H1 (cell line): ENCODE data around the gene CLUH. TPM values are rescaled to one million over a fixed set of nuclear protein-coding genes. Genes with fewer than 3 reads are reported as not detected.

Experiments used
- CTCF ChIA-PET: fragments of 300-600 bp; sonication (Branson Sonifier 250); formaldehyde crosslinking; loops from one replicate; lab custom pipeline; 2021; ENCODE audit not compliant: partially characterized antibody; lab: Charles Lee
- POLR2A ChIA-PET: fragments of 300-600 bp; sonication (Branson Sonifier 250); formaldehyde crosslinking; loops from one replicate; lab custom pipeline; 2021; ENCODE audit warnings: inconsistent platforms; ENCODE audit not compliant: partially characterized antibody; lab: Charles Lee
- DNase-seq, 2 experiments: peaks; one replicate each; pipeline versions ENCODE4 v3.0.0 to v3.0.0-alpha.2; 2010 to 2022; ENCODE audit warnings: low spot score in 2 of 2, low read depth in 1 of 2, mixed read lengths in 1 of 2
- FAIRE-seq: peaks from 2 replicates; lab custom pipeline; 2011; peaks lifted over from hg19 to GRCh38; lab: Jason Lieb, UNC
- H2AFZ ChIP-seq: 2 replicates; pipeline ENCODE4 v1.8.1; 2012; ENCODE audit warnings: low read length, inconsistent platforms
- H2AK5ac ChIP-seq: 2 replicates; pipeline ENCODE4 v1.6.1; 2013; ENCODE audit warnings: low read depth, low read length
- H2BK120ac ChIP-seq: replicated peaks from 2 replicates; pipeline ENCODE3; 2013; ENCODE audit warnings: low read depth, low read length, inconsistent platforms
- H2BK12ac ChIP-seq: 2 replicates; pipeline ENCODE4 v1.6.1; 2013; ENCODE audit warnings: low read depth, low read length
- H2BK15ac ChIP-seq: 2 replicates; pipeline ENCODE4 v1.6.1; 2013; ENCODE audit warnings: low read length
- H2BK20ac ChIP-seq: 2 replicates; pipeline ENCODE4 v1.6.1; 2013; ENCODE audit warnings: low read length
- H2BK5ac ChIP-seq: 2 replicates; pipeline ENCODE4 v1.6.1; 2013; ENCODE audit warnings: low read depth, low read length
- H3K14ac ChIP-seq: 2 replicates; pipeline ENCODE4 v1.6.1; 2013; ENCODE audit warnings: inconsistent platforms; ENCODE audit not compliant: insufficient read length
- H3K18ac ChIP-seq: 2 replicates; pipeline ENCODE4 v1.6.1; 2013; ENCODE audit warnings: low read length; ENCODE audit errors: extremely low read depth
- H3K23ac ChIP-seq: 2 replicates; pipeline ENCODE4 v1.6.1; 2013; ENCODE audit warnings: inconsistent platforms; ENCODE audit not compliant: insufficient read length
- H3K23me2 ChIP-seq: 2 replicates; pipeline ENCODE4 v1.6.1; 2013; ENCODE audit warnings: low read depth, low read length
- H3K27ac ChIP-seq: 2 replicates; pipeline ENCODE4 v1.6.1; 2011; ENCODE audit warnings: low read depth, low read length, inconsistent platforms
- H3K27me3 ChIP-seq, 4 experiments: replicated peaks in 1 of 4; 1 replicate in 1 of 4; 2 replicates in 3 of 4; pipeline versions ENCODE4 v1.6.1 to v1.8.1; 2011 to 2013; ENCODE audit warnings: low read length in 3 of 4, mild to moderate bottlenecking in 3 of 4, inconsistent platforms in 2 of 4, mixed read lengths in 2 of 4, moderate library complexity in 1 of 4; ENCODE audit not compliant: control insufficient read depth in 3 of 4, insufficient read depth in 3 of 4; ENCODE audit errors: extremely low read depth in 1 of 4
- H3K36me3 ChIP-seq, 4 experiments: 2 replicates each; pipeline versions ENCODE4 v1.6.1 to v1.8.1; 2011 to 2013; ENCODE audit warnings: mild to moderate bottlenecking in 4 of 4, low read length in 3 of 4, moderate library complexity in 2 of 4, control low read depth in 1 of 4, inconsistent platforms in 1 of 4; ENCODE audit not compliant: insufficient read depth in 4 of 4, control insufficient read depth in 2 of 4
- H3K4ac ChIP-seq: replicated peaks from 2 replicates; pipeline ENCODE3; 2013; ENCODE audit warnings: low read length, low read depth, mixed read lengths, inconsistent platforms; ENCODE audit not compliant: insufficient read length
- H3K4me1 ChIP-seq, 4 experiments: replicated peaks in 1 of 4; 1 replicate in 1 of 4; 2 replicates in 3 of 4; pipeline versions ENCODE4 v1.6.1 to v1.8.1; 2011 to 2013; ENCODE audit warnings: low read length in 3 of 4, inconsistent platforms in 2 of 4, mixed read lengths in 1 of 4; ENCODE audit not compliant: insufficient read depth in 4 of 4, control insufficient read depth in 3 of 4
- H3K4me2 ChIP-seq, 2 experiments: 2 replicates each; pipeline versions ENCODE4 v1.6.1 to v1.8.1; 2011 to 2013; ENCODE audit warnings: low read depth in 2 of 2, low read length in 2 of 2, control low read depth in 1 of 2, inconsistent platforms in 1 of 2, mild to moderate bottlenecking in 1 of 2; ENCODE audit not compliant: insufficient read depth in 1 of 2
- H3K4me3 ChIP-seq, 4 experiments: fragments of 200-600, 300-600 bp in 1 of 4; sonication (generic), shearing (Covaris generic), sonication (Bioruptor Twin) in 1 of 4; 2 replicates each; pipeline versions ENCODE4 v1.5.1 to v1.8.1; 2011 to 2016; ENCODE audit warnings: low read length in 4 of 4, low read depth in 3 of 4, control low read depth in 2 of 4, inconsistent platforms in 2 of 4, mild to moderate bottlenecking in 2 of 4, mixed read lengths in 1 of 4, moderate library complexity in 1 of 4; ENCODE audit not compliant: insufficient read depth in 2 of 4; ENCODE audit errors: extremely low read depth in 1 of 4
- H3K56ac ChIP-seq: replicated peaks from 2 replicates; pipeline ENCODE3; 2013; ENCODE audit warnings: low read depth, mild to moderate bottlenecking, mixed read lengths, low read length, inconsistent platforms; ENCODE audit not compliant: insufficient read length
- H3K79me1 ChIP-seq: 2 replicates; pipeline ENCODE4 v1.6.1; 2013; ENCODE audit warnings: low read depth, low read length, control low read depth
- H3K79me2 ChIP-seq, 2 experiments: 2 replicates each; pipeline versions ENCODE4 v1.6.1 to v1.8.1; 2012 to 2013; ENCODE audit warnings: low read length in 2 of 2, mild to moderate bottlenecking in 2 of 2, inconsistent platforms in 1 of 2; ENCODE audit not compliant: insufficient read depth in 2 of 2, control insufficient read depth in 1 of 2
- H3K9ac ChIP-seq, 4 experiments: replicated peaks in 1 of 4; 1 replicate in 1 of 4; 2 replicates in 3 of 4; pipeline versions ENCODE4 v1.6.1 to v1.8.1; 2011 to 2013; ENCODE audit warnings: low read depth in 3 of 4, low read length in 3 of 4, control low read depth in 2 of 4, mild to moderate bottlenecking in 2 of 4, moderate library complexity in 2 of 4, inconsistent platforms in 1 of 4; ENCODE audit errors: extremely low read depth in 1 of 4
- H3K9me3 ChIP-seq, 2 experiments: 2 replicates each; pipeline versions ENCODE4 v1.6.1 to v1.8.1; 2012 to 2013; ENCODE audit warnings: mild to moderate bottlenecking in 2 of 2, moderate library complexity in 2 of 2, control low read depth in 1 of 2, inconsistent platforms in 1 of 2, low read depth in 1 of 2, low read length in 1 of 2, mixed read lengths in 1 of 2; ENCODE audit not compliant: insufficient read depth in 2 of 2
- H4K20me1 ChIP-seq, 2 experiments: replicated peaks in 1 of 2; 2 replicates each; pipeline versions ENCODE3 to v1.8.1; 2011 to 2013; ENCODE audit warnings: inconsistent platforms in 2 of 2, low read length in 2 of 2, mild to moderate bottlenecking in 1 of 2; ENCODE audit not compliant: insufficient read depth in 2 of 2, control insufficient read depth in 1 of 2
- H4K5ac ChIP-seq: 2 replicates; pipeline ENCODE4 v1.6.1; 2013; ENCODE audit warnings: low read length, low read depth, mixed read lengths, inconsistent platforms; ENCODE audit not compliant: insufficient read length
- H4K8ac ChIP-seq: 2 replicates; pipeline ENCODE4 v1.8.0; 2013; ENCODE audit warnings: mild to moderate bottlenecking, moderate library complexity, low read length, inconsistent platforms; ENCODE audit not compliant: insufficient read depth; ENCODE audit errors: extremely low read depth
- H4K91ac ChIP-seq: replicated peaks from 2 replicates; pipeline ENCODE3; 2013; ENCODE audit warnings: low read length, mixed read lengths, inconsistent platforms; ENCODE audit not compliant: insufficient read length
- WGBS, 2 experiments: shearing (Covaris generic) in 1 of 2; methylation state at CpG; one replicate each; pipeline versions ENCODE4 v1.1.6 to v1.1.7; 2013 to 2015; ENCODE audit warnings: low lambda C conversion rate in 2 of 2, mixed read lengths in 2 of 2, inconsistent platforms in 1 of 2, low coverage in 1 of 2, missing lambda C conversion rate in 1 of 2; ENCODE audit not compliant: insufficient replicate concordance in 2 of 2, insufficient coverage in 1 of 2, insufficient read length in 1 of 2; ENCODE audit errors: extremely low coverage in 1 of 2, missing lambda C conversion rate in 1 of 2; 5-methylcytosine and 5-hydroxymethylcytosine counted together
- polyA plus RNA-seq, 7 experiments: library from polyadenylated mRNA; depleted of rRNA in 3 of 7; stranded (reverse) in 5 of 7; unstranded in 2 of 7; fragments of >200 nt in 5 of 7; fragments of 200-250 nt in 2 of 7; gene quantifications; 1 replicate in 5 of 7; 2 replicates in 1 of 7; 4 replicates in 1 of 7; pipeline versions ENCODE4 v1.2.1 to v1.2.3, GENCODE V29; 2011 to 2013; ENCODE audit warnings: missing spikeins in 2 of 7, mixed read lengths in 2 of 7
- total RNA-seq: library from RNA; stranded (reverse); fragmentation: NEBNext Ultra II Directional; extraction: Animal tissue kit (Norgen Biotek cat#: 25700); gene quantifications from 2 replicates; pipeline ENCODE4 v1.2.1, GENCODE V29; 2021

Gene CLUH
- total and polyA plus RNA-seq, 2 of the 8 experiments (the other 6 are each of a cell fraction or from before 2014, with no cell fraction given), result 33.6 to 98.6 TPM

DNA sequence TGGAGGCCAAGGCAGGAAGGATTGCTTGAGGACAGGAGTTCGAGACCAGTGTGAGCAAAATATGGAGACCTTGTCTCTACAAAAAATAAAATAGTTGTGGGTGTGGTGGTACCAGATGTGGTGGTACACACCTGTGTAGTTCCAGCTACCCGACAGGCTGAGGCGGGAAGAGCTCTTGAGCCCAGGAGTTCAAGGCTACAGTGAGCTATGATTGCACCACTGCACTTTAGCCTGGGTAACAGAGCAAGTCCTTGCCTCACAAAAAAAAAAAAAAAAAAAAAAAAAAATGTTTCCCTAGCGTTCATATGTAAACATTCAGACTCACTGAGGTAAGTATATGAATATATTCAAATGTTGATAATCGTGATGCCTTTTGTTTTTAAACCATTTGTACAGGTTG, 39.5 kb downstream of the CLUH start:
- ChIA-PET POLR2A (interaction anchor here (0.9 kb wide), 1 partner anchor 10 kb away, joined by 4 read pairs; no protein-coding TSS in a partner anchor), CTCF (interaction anchor here (0.8 kb wide), 1 partner anchor 19 kb away, joined by 3 read pairs; no protein-coding TSS in a partner anchor)
- Histone ChIP-seq H2AK5ac (no peak overlapping the region), H3K18ac (no peak overlapping the region), H2AFZ (no peak overlapping the region), H3K27ac (no peak overlapping the region), H4K5ac (no peak overlapping the region), H3K4ac (no peak overlapping the region), H3K4me1 (no peaks in the 10 kb centered on the region), H4K8ac (no peak overlapping the region), H2BK20ac (no peak overlapping the region), H3K36me3 (peaks cover 3 to 75% (median 43%) of the 10 kb centered on the region in 4 experiments; a peak in 6 of 8 replicates), H2BK15ac (no peak overlapping the region), H2BK120ac (no peak overlapping the region), H3K14ac (no peak overlapping the region), H4K91ac (no peak overlapping the region), H3K9ac (no peak overlapping the region), H3K4me2 (no peak overlapping the region), H3K27me3 (no peaks in the 10 kb centered on the region), H3K23me2 (peaks cover 2% of the 10 kb centered on the region; the same call in 1 of the 2 replicates), H3K4me3 (no peak overlapping the region), H3K56ac (no peak overlapping the region), H2BK12ac (no peak overlapping the region), H2BK5ac (no peak overlapping the region), H3K79me2 (no peaks in the 10 kb centered on the region), H3K9me3 (no peaks in the 10 kb centered on the region), H3K23ac (no peak overlapping the region), H3K79me1 (no peaks in the 10 kb centered on the region; the same call in 1 of the 2 replicates), H4K20me1 (peaks cover 2 to 8% of the 10 kb centered on the region in 2 experiments)
- no peak for DNase-seq
- 84% methylated on average over 5 of the region's 5 CpGs; no CpG with 5 or more reads in 1 of the 2 experiments for WGBS, 2 experiments
- FAIRE-seq, result no peak
